ENCODE results near the gene TRIM21. TPM values are rescaled to one million over a fixed set of nuclear protein-coding genes. Genes with fewer than 3 reads are reported as not detected.

TRIM21 gene
- 8.4 TPM for total RNA-seq
- long read RNA-seq, transcript TRIM21-201 (7 exons, 1,924 nt), result major isoform, 10 of 10 reads
- long read RNA-seq, partial matches to known transcripts, result 0 of 10 reads
- long read RNA-seq, other reads (novel, unspliced or antisense), result 0 of 10 reads

DNA sequence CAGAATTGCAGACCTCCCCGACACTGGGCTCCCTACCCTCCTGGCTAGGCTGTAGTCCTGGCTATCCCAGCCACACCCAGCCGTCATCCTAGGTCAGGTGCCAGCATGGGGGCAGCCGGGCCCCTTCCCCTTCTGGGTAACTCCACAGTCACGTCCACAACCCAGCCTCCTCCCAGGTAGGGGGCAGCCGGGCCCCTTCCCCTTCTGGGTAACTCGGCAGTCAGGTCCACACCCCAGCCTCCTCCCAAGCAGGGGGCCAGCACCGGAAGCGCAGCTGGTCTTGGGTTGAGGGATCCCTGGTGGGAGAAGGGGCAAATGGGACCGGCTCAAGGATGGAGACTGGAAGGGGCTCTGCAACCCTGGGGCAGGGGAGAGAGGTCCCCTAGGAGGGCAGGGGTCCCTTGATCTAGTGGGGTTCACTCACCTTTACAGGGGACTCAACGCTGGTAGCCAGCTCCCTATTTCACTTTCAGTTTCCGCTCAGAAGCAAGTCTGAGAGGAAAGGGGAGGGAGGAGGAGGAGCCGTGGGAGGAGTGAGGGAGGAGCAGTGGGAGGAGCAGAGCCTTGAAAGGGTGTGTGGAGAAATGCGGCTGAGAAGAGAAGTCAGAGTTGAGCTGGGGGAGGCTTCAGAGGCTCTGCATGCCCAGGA, at the start of gene TRIM21:
Gene TRIM21, minus strand, starts transcription at position 494 of the 649 bp plus-strand sequence. CDS start 3,293 bp downstream, outside the sequence.
- peak within 1 kb of the TSS; percentile 88 for H3K27ac ChIP-seq (replicated peaks)
- H3K27me3 ChIP-seq (ENCODE audit: low read depth), result peaks cover 13% of the 10 kb centered on the region
- H3K9me3 ChIP-seq (replicated peaks), result peaks cover 5% of the 10 kb centered on the region
- intact Hi-C loops (cut with micrococcal nuclease), result no loop called here
- peak within 1 kb of the TSS; percentile 93 for H3K4me3 ChIP-seq
- peaks cover 21% of the 10 kb centered on the region for H3K4me1 ChIP-seq
- peak; percentile 79 for DNase-seq
- H3K36me3 ChIP-seq, result peaks cover 21% of the 10 kb centered on the region
- TF ChIP-seq, protein P1, sequence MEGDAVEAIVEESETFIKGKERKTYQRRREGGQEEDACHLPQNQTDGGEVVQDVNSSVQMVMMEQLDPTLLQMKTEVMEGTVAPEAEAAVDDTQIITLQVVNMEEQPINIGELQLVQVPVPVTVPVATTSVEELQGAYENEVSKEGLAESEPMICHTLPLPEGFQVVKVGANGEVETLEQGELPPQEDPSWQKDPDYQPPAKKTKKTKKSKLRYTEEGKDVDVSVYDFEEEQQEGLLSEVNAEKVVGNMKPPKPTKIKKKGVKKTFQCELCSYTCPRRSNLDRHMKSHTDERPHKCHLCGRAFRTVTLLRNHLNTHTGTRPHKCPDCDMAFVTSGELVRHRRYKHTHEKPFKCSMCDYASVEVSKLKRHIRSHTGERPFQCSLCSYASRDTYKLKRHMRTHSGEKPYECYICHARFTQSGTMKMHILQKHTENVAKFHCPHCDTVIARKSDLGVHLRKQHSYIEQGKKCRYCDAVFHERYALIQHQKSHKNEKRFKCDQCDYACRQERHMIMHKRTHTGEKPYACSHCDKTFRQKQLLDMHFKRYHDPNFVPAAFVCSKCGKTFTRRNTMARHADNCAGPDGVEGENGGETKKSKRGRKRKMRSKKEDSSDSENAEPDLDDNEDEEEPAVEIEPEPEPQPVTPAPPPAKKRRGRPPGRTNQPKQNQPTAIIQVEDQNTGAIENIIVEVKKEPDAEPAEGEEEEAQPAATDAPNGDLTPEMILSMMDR (IDR thresholded peaks at IDR 0.05; ENCODE audit: borderline replicate concordance), result no peak

DNA sequence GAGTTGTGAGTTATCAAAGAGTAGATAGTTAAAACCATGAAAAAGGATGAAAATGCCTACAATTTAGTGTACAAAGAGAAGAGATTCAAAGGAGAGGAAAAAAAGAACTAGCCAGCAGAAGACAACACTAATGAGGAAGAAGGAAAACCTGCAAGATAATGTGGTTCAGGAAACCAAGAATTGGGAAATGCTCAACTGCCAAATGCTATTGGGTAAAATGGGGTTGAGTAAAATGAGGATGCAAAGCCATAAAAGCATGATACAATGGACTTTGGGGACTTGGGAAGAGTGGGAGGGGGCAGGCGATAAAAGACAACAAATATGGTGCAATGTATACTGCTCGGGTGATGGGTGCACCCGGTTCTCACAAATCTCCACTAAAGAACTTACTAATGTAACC, 48.0 kb upstream of the TRIM21 start:
- intact Hi-C loops (cut with micrococcal nuclease), result no loop called here
- Histone ChIP-seq H3K36me3 (no peaks in the 10 kb centered on the region), H3K9me3 (replicated peaks) (peaks cover 13% of the 10 kb centered on the region), H3K27ac (replicated peaks) (no peak overlapping the region), H3K4me3 (no peak overlapping the region), H3K4me1 (no peaks in the 10 kb centered on the region), H3K27me3 (ENCODE audit: low read depth) (no peaks in the 10 kb centered on the region)
- DNase-seq, result no peak
- TF ChIP-seq, protein P1 (IDR thresholded peaks at IDR 0.05; ENCODE audit: borderline replicate concordance), result no peak

DNA sequence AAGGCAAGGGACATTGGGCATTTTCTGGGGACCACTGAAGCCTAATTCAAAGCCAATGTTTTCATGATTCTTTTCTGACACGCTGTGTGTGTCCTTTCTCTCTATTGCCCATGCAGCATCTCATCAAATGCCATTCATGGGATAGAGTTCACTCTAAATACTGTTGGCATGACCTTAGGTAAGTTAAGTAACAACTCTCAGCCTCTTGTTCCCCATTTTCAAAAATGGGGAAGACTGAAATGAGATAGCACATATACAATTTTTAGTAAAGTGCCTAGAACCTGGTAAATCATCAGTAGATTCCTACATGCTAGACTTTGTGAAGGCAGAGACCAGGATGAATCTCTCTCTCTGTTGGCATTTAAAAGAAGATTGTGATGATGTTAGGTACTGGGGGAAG, 42.9 kb upstream of the TRIM21 start:
- DNase-seq, result no peak
- Histone ChIP-seq H3K9me3 (replicated peaks) (peaks cover 13% of the 10 kb centered on the region), H3K4me1 (no peaks in the 10 kb centered on the region), H3K36me3 (no peaks in the 10 kb centered on the region), H3K27ac (replicated peaks) (no peak overlapping the region), H3K27me3 (ENCODE audit: low read depth) (no peaks in the 10 kb centered on the region), H3K4me3 (no peak overlapping the region)
- intact Hi-C loops (cut with micrococcal nuclease), result no loop called here
- TF ChIP-seq, protein P1 (IDR thresholded peaks at IDR 0.05; ENCODE audit: borderline replicate concordance), result no peak

DNA sequence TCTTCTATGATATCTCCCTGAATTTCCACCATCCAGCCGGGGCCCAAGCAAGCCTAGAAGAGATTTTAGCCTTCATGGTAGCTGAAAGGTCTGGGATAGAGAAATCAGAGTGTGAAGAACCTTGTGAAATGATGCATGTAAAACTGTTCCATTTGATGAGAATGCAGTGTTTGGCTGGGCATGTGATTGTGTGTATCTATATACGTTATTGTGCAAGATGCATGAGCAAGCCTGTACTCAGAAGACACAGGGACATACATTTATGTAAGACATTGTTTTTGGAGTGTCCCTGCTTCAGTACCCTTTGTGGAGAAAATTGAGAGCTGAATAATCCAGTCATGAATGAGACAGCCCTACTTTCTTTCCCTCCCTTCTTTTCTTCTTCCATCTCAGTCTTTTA, 40.4 kb upstream of the TRIM21 start:
- Histone ChIP-seq H3K4me1 (no peaks in the 10 kb centered on the region), H3K9me3 (replicated peaks) (peaks cover 1% of the 10 kb centered on the region), H3K27me3 (ENCODE audit: low read depth) (no peaks in the 10 kb centered on the region), H3K27ac (replicated peaks) (no peak overlapping the region), H3K4me3 (no peak overlapping the region), H3K36me3 (no peaks in the 10 kb centered on the region)
- no peak for DNase-seq
- intact Hi-C loops (cut with micrococcal nuclease), result no loop called here
- TF ChIP-seq, protein P1 (IDR thresholded peaks at IDR 0.05; ENCODE audit: borderline replicate concordance), result no peak

DNA sequence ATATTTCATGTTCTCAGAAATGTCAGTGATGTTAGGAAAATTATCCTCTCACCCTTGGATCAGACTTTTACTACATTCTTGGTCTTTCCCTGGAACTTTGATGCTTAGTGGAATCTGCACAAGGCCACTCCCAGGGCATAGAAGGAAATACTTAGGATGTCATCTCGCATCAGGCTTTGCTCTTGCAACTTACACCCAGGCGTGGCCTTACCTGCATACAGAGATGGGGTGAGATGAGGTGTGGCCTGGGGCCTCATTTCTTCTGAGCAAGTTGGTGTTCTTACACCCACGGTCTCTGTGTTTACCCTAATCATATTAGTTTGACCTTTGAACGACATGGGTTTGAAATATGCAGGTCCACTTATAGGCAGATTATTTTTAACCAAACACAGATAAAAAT, 36.5 kb upstream of the TRIM21 start:
- Histone ChIP-seq H3K27ac (replicated peaks) (no peak overlapping the region), H3K9me3 (replicated peaks) (no peaks in the 10 kb centered on the region), H3K4me3 (no peak overlapping the region), H3K27me3 (ENCODE audit: low read depth) (no peaks in the 10 kb centered on the region), H3K36me3 (no peaks in the 10 kb centered on the region), H3K4me1 (no peaks in the 10 kb centered on the region)
- intact Hi-C loops (cut with micrococcal nuclease), result no loop called here
- TF ChIP-seq, protein P1 (IDR thresholded peaks at IDR 0.05; ENCODE audit: borderline replicate concordance), result no peak
- no peak for DNase-seq
